Thyroid gland (tissue), 4 donors: ENCODE results near the gene TGFBR3.

Experiments used
- CTCF ChIP-seq, 6 experiments: fragments of 200-600 bp in 3 of 6; fragments of 450-650 bp in 3 of 6; sonication (generic) in 3 of 6; IDR thresholded peaks; one replicate each; pipeline ENCODE4 v1.5.1; 2016 to 2019; ENCODE audit warnings: antibody characterized with exemption in 6 of 6, mild to moderate bottlenecking in 2 of 6, inconsistent platforms in 1 of 6, moderate library complexity in 1 of 6
- POLR2A ChIP-seq, 2 donors: fragments of 450-650 bp; IDR thresholded peaks; one replicate each; pipeline ENCODE4 v1.6.1; 2017; ENCODE audit warnings: antibody characterized with exemption in 2 of 2, mild to moderate bottlenecking in 2 of 2, moderate library complexity in 1 of 2

GRCh38 chr1:91769742-91770141, 116.2 kb downstream of the TGFBR3 start:
- TF ChIP-seq CTCF (IDR thresholded peaks at IDR 0.05) = no peak
- TF ChIP-seq POLR2A (IDR thresholded peaks at IDR 0.05) = no peak
